Activated naive CD4-positive, alpha-beta T cell treated with Interleukin-2 at 50 U/mL for 16 hours (primary cell): ENCODE measurements around the gene CCDC178.
"Not testable (repeated sequence)": the region's sequence is repeated elsewhere in the genome, so short reads cannot be mapped to it uniquely, and the experiment has no call there.

Experiments used
- DNase-seq: peaks from one replicate; pipeline ENCODE4 v3.0.0-alpha.2; 2020

Gene CCDC178

GRCh38 chr18:33440060-33441043 is at the start of gene CCDC178:
CCDC178 (minus strand) TSS chr18:33440721; CDS start chr18:33412088, 28,633 bp downstream.
- no peak for DNase-seq

GRCh38 chr18:33483908-33484307 is 43.4 kb upstream of the CCDC178 start:
- DNase-seq: no peak

- no peak for DNase-seq
Observed at GRCh38 chr18:33472509-33472908, 32.0 kb upstream of the CCDC178 start.

- DNase-seq: no peak
Observed at GRCh38 chr18:33470216-33470615, 29.7 kb upstream of the CCDC178 start.

- DNase-seq: no peak
Observed at GRCh38 chr18:33469699-33470098, 29.2 kb upstream of the CCDC178 start.

- no peak for DNase-seq
Observed at GRCh38 chr18:33467531-33467930, 27.0 kb upstream of the CCDC178 start.

- DNase-seq: no peak
Observed at GRCh38 chr18:33466822-33467221, 26.3 kb upstream of the CCDC178 start.

GRCh38 chr18:33460681-33461080 is 20.2 kb upstream of the CCDC178 start:
- DNase-seq: no peak

- no peak for DNase-seq
Observed at GRCh38 chr18:33459612-33460011, 19.1 kb upstream of the CCDC178 start.

- no peak for DNase-seq
Observed at GRCh38 chr18:33446604-33447003, 6.1 kb upstream of the CCDC178 start.

GRCh38 chr18:33444709-33445108 is 4.2 kb upstream of the CCDC178 start:
- no peak for DNase-seq

- DNase-seq: no peak
Observed at GRCh38 chr18:33432857-33433256, 7.7 kb downstream of the CCDC178 start.

GRCh38 chr18:33427549-33427948 is 13.0 kb downstream of the CCDC178 start:
- no peak for DNase-seq

- no peak for DNase-seq
Observed at GRCh38 chr18:33424266-33424946, 16.1 kb downstream of the CCDC178 start.

- no peak for DNase-seq
Observed at GRCh38 chr18:33421225-33421624, 19.3 kb downstream of the CCDC178 start.

- DNase-seq: no peak
Observed at GRCh38 chr18:33404244-33404873, 36.2 kb downstream of the CCDC178 start.

GRCh38 chr18:33398939-33399338 is 41.6 kb downstream of the CCDC178 start:
- not testable (repeated sequence) for DNase-seq

GRCh38 chr18:33375829-33376228 is 64.7 kb downstream of the CCDC178 start:
- DNase-seq: no peak

GRCh38 chr18:33372442-33372841 is 68.1 kb downstream of the CCDC178 start:
- no peak for DNase-seq

GRCh38 chr18:33369711-33370449 is 70.6 kb downstream of the CCDC178 start:
- DNase-seq: no peak

- DNase-seq: no peak
Observed at GRCh38 chr18:33356735-33357134, 83.8 kb downstream of the CCDC178 start.

GRCh38 chr18:33355756-33356155 is 84.8 kb downstream of the CCDC178 start:
- DNase-seq: no peak

- DNase-seq: no peak
Observed at GRCh38 chr18:33355263-33355662, 85.3 kb downstream of the CCDC178 start.
